Right atrium auricular region (tissue), 2 donors: Measurements from ENCODE around the gene CABLES1. TPM values are rescaled to one million over a fixed set of nuclear protein-coding genes. Genes with fewer than 3 reads are reported as not detected.

Experiments
- DNase-seq: peaks from one replicate; pipeline ENCODE4 v3.0.0-alpha.2; 2019; ENCODE audit warnings: low spot score
- H3K27ac ChIP-seq, 2 donors: fragments of 200-600 bp; sonication (generic); 1 replicate in 1 of 2; 2 replicates in 1 of 2; pipeline ENCODE4 v1.5.1; 2016 to 2019
- H3K27me3 ChIP-seq, 2 donors: fragments of 200-600 bp; sonication (generic); one replicate each; pipeline versions ENCODE4 v1.5.1 to v1.6.0; 2017 to 2019
- H3K36me3 ChIP-seq: fragments of 200-600 bp; sonication (generic); one replicate; pipeline ENCODE4 v1.5.1; 2016
- H3K4me1 ChIP-seq, 2 donors: fragments of 200-600 bp; sonication (generic); one replicate each; pipeline versions ENCODE4 v1.5.1 to v1.6.0; 2017 to 2019
- H3K4me3 ChIP-seq, 2 donors: fragments of 200-600 bp; sonication (generic); 1 replicate in 1 of 2; 2 replicates in 1 of 2; pipeline ENCODE4 v1.5.1; 2017 to 2019; ENCODE audit warnings: mild to moderate bottlenecking in 1 of 2, moderate library complexity in 1 of 2
- H3K9me3 ChIP-seq, 2 donors: fragments of 200-600 bp; sonication (generic); one replicate each; pipeline ENCODE4 v1.5.1; 2019
- total RNA-seq, 2 donors: library from RNA; depleted of rRNA; stranded (reverse); fragments of >200 nt; gene quantifications; one replicate each; pipeline ENCODE4 v1.1.0, GENCODE V29; 2016
- TF ChIP-seq, protein P1 (sequence below), 2 donors: fragments of 200-600 bp; sonication (generic); IDR thresholded peaks; one replicate each; pipeline ENCODE4 v1.5.1; 2019; ENCODE audit warnings: antibody characterized with exemption in 2 of 2

Gene CABLES1
- total RNA-seq, 2 donors from 2014 or later = 5.4 to 6.9 TPM

DNA sequence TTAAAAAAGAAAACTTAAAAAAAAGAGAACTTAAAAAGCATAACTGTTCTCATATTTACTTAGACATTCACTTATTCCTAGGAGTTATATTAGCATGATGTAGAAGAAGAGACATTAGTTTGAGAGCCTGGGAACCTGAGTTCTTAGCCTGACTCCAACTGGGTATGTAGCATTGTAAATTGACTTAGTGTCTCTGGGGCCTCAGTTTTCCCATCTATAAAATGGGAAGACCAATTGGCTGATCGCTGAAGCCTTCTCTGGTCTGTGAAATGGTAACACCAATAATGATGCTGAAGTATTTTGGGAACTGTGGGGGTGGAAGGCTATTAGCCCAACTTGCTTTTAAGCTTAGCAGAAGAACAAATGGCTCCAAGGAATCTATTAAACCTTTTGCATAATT lies 55.9 kb downstream of the CABLES1 start:
- Histone ChIP-seq H3K4me3 (no peak overlapping the region), H3K27me3 (no peaks in the 10 kb centered on the region), H3K36me3 (no peaks in the 10 kb centered on the region), H3K4me1 (no peaks in the 10 kb centered on the region), H3K27ac (no peak overlapping the region), H3K9me3 (no peaks in the 10 kb centered on the region)
- TF ChIP-seq, protein P1, sequence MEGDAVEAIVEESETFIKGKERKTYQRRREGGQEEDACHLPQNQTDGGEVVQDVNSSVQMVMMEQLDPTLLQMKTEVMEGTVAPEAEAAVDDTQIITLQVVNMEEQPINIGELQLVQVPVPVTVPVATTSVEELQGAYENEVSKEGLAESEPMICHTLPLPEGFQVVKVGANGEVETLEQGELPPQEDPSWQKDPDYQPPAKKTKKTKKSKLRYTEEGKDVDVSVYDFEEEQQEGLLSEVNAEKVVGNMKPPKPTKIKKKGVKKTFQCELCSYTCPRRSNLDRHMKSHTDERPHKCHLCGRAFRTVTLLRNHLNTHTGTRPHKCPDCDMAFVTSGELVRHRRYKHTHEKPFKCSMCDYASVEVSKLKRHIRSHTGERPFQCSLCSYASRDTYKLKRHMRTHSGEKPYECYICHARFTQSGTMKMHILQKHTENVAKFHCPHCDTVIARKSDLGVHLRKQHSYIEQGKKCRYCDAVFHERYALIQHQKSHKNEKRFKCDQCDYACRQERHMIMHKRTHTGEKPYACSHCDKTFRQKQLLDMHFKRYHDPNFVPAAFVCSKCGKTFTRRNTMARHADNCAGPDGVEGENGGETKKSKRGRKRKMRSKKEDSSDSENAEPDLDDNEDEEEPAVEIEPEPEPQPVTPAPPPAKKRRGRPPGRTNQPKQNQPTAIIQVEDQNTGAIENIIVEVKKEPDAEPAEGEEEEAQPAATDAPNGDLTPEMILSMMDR (IDR thresholded peaks at IDR 0.05) = no peak
- no peak for DNase-seq

DNA sequence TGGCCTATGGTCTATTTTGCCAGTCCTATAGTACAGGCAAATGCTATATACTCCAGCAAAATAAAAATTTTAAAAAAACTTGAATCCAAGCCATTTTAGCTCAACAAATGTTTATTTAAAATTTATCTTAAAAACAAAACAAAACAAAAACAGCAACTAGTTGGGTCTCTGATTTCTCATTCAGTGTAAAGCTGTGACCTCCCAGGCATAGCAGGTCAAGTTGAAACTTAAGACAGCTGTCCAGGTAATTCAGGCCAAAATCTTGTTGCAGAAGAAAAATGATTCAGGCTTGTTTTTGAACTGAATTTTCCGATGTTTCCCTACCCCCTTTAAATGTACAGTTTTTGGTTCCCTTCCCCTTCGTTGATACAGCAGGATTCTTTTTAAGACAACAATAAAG lies 58.5 kb downstream of the CABLES1 start:
- no peaks in the 10 kb centered on the region for H3K4me1 ChIP-seq
- no peak overlapping the region for H3K4me3 ChIP-seq
- no peaks in the 10 kb centered on the region for H3K9me3 ChIP-seq
- peak overlapping the region in 1 of 2 donors; percentile 23 for H3K27ac ChIP-seq
- no peaks in the 10 kb centered on the region for H3K36me3 ChIP-seq
- DNase-seq = no peak
- H3K27me3 ChIP-seq = no peaks in the 10 kb centered on the region
- TF ChIP-seq, protein P1 (IDR thresholded peaks at IDR 0.05) = no peak

- peak overlapping the region; percentile 23 to 45 for H3K27ac ChIP-seq
These were observed 59.1 kb downstream of the CABLES1 start for GRCh38 chr18:23194155-23194996.

GRCh38 chr18:23194997-23195957 lies 60.0 kb downstream of the CABLES1 start:
- no peak overlapping the region for H3K4me3 ChIP-seq
- H3K36me3 ChIP-seq = no peaks in the 10 kb centered on the region
- H3K4me1 ChIP-seq = no peaks in the 10 kb centered on the region
- H3K27ac ChIP-seq = peak overlapping the region; percentile 23 to 45
- no peaks in the 10 kb centered on the region for H3K27me3 ChIP-seq
- no peak for DNase-seq
- H3K9me3 ChIP-seq = no peaks in the 10 kb centered on the region
- TF ChIP-seq, protein P1 (IDR thresholded peaks at IDR 0.05) = no peak

More at GRCh38 chr18:23194155-23194996, 59.1 kb downstream of the CABLES1 start:
- DNase-seq = no peak
- H3K27me3 ChIP-seq = no peaks in the 10 kb centered on the region
- H3K4me3 ChIP-seq = no peak overlapping the region
- no peaks in the 10 kb centered on the region for H3K9me3 ChIP-seq
- no peaks in the 10 kb centered on the region for H3K36me3 ChIP-seq
- H3K4me1 ChIP-seq = no peaks in the 10 kb centered on the region
- TF ChIP-seq, protein P1 (IDR thresholded peaks at IDR 0.05) = no peak

DNA sequence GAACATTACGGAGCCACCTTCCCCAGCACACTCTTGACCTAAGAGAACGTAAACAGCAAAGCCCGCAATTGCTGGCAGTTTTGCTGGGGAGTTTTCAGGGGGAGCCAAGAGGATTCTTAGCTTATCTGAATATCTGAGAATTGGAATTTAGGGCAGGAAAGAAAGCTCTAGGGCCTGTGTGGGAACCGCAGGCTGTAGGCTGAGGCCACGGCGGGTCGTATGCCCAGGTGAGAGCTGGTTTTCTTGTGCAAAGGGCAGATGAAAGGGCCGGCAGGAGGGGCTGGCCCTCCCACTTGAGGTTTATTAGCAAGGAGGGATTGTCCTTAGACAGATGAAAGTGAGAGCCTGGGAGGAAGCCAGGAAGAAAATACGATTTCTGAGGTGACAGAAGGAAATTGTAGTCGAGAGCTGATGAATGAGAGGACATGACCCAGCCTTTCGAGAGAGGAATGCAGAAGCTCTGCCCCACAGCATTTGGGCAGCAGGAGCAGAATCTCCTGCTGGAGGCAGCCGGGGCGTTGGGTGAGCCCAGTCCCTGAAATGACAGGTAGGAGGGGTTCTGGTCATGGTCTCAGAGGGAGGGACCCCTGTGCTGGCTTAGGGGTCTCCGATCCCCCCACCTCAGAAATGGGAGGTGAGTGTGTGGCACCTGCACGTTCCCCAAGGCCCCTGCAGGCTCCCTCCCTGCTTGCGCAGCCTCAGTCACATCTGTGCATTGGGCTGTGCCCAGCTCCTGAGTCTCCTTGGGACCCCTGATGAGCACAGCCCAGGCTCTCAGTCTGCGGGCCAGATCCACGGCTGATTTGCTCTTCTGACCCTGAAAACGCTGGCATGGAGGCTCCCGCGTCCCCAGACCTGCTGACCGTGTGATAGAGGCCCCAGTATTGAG lies 61.1 kb downstream of the CABLES1 start:
- Histone ChIP-seq H3K36me3 (no peaks in the 10 kb centered on the region), H3K27me3 (no peaks in the 10 kb centered on the region), H3K4me1 (no peaks in the 10 kb centered on the region), H3K27ac (no peak overlapping the region), H3K9me3 (no peaks in the 10 kb centered on the region), H3K4me3 (no peak overlapping the region)
- DNase-seq = no peak
- TF ChIP-seq, protein P1 (IDR thresholded peaks at IDR 0.05) = no peak
